Mammary epithelial cell (primary cell): Measurements from ENCODE around the gene RSL1D1.

Experiments used
- CTCF ChIP-seq, 2 donors: IDR thresholded peaks in 1 of 2; conservative IDR thresholded peaks in 1 of 2; 2 replicates each; pipeline ENCODE4 v1.5.1; 2011 to 2012; ENCODE audit warnings: inconsistent platforms in 2 of 2, low read length in 2 of 2, mild to moderate bottlenecking in 2 of 2, control low read depth in 1 of 2, low read depth in 1 of 2; ENCODE audit not compliant: insufficient read depth in 1 of 2; ENCODE audit errors: extremely low read depth in 1 of 2
- EZH2 ChIP-seq: IDR thresholded peaks from 2 replicates; pipeline ENCODE4 v1.6.1; 2012; ENCODE audit warnings: low read length, inconsistent platforms, borderline replicate concordance

- TF ChIP-seq CTCF (conservative IDR thresholded peaks at IDR 0.05 in 1 of 2, IDR thresholded peaks at IDR 0.05 in 1 of 2; ENCODE audit: extremely low read depth in 1 of 2, insufficient read depth in 1 of 2, low read depth in 1 of 2, low read length in 2 of 2) (no peak), EZH2 (no peak)
Observed at GRCh38 chr16:11794996-11795886, 56.1 kb downstream of the RSL1D1 start.
